Endothelial cell (in vitro differentiated cells): ENCODE measurements around the gene ATG14. TPM values are rescaled to one million over a fixed set of nuclear protein-coding genes. Genes with fewer than 3 reads are reported as not detected.
"Not testable (repeated sequence)": the region's sequence is repeated elsewhere in the genome, so short reads cannot be mapped to it uniquely, and the experiment has no call there.

Experiments
- DNase-seq: peaks from one replicate; pipeline ENCODE4 v3.0.0; 2021; ENCODE audit warnings: low spot score
- H3K27ac Mint-ChIP-seq: one replicate; pipeline ENCODE4 v1.8.0; 2021; ENCODE audit warnings: mixed read lengths, inconsistent platforms; ENCODE audit not compliant: unreplicated experiment
- H3K27me3 Mint-ChIP-seq: one replicate; pipeline ENCODE4 v1.8.0; 2021; ENCODE audit warnings: mild to moderate bottlenecking, moderate library complexity, mixed read lengths, inconsistent platforms; ENCODE audit not compliant: unreplicated experiment
- H3K36me3 Mint-ChIP-seq: one replicate; pipeline ENCODE4 v1.8.0; 2021; ENCODE audit warnings: mild to moderate bottlenecking, low read depth, mixed read lengths, inconsistent platforms; ENCODE audit not compliant: unreplicated experiment
- H3K4me1 Mint-ChIP-seq: one replicate; pipeline ENCODE4 v1.8.0; 2021; ENCODE audit warnings: mild to moderate bottlenecking, mixed read lengths, inconsistent platforms; ENCODE audit not compliant: unreplicated experiment
- H3K4me3 Mint-ChIP-seq: one replicate; pipeline ENCODE4 v1.8.0; 2021; ENCODE audit warnings: mild to moderate bottlenecking, mixed read lengths, inconsistent platforms; ENCODE audit not compliant: unreplicated experiment
- H3K9me3 Mint-ChIP-seq: one replicate; pipeline ENCODE4 v1.8.0; 2021; ENCODE audit warnings: mixed read lengths, inconsistent platforms; ENCODE audit not compliant: unreplicated experiment
- total RNA-seq: library from RNA; stranded (reverse); fragmentation: NEBNext Ultra II Directional; extraction: Animal tissue kit (Norgen Biotek cat#: 25700); gene quantifications from one replicate; pipeline ENCODE4 v1.2.1, GENCODE V29; 2021; ENCODE audit not compliant: unreplicated experiment
- TF ChIP-seq, protein P1 (sequence below): fragments of 200-600 bp; sonication (generic); IDR thresholded peaks from one replicate; pipeline ENCODE4 v1.5.0; 2021; ENCODE audit warnings: antibody characterized with exemption; ENCODE audit not compliant: unreplicated experiment

Gene ATG14
- total RNA-seq, 1 donor from 2014 or later, result 14.0 TPM

DNA sequence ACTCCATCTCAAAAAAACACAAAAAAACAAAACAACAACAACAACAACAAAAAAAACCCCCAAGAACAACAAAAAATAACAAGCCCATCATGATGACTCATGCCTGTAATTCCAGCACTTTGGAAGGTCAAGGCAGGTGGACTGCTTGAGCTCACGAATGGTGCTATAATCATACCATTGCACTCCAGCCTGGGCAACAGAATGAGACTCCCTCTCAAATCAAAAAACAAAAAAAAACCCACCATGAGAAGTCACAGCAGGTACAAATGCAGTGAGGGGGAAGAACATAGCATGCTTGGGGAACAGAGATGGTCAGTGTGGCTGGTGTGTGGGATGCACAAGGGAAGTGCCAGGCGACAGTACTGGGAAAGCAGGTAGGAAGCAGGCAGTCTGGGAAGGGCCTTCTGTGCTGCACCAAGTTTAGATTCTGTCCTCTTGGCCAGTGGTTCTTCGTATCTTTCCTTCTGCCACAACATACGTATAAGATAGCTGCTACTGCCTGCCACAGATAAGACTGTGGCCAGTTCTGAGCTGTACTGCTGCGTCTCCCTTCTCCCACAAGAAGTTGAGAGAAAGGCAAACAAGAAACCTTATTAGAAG, 28.0 kb downstream of the ATG14 start:
- Mint-ChIP-seq H3K36me3 (peaks cover 28% of the 10 kb centered on the region), H3K4me1 (no peaks in the 10 kb centered on the region), H3K27ac (no peak overlapping the region), H3K27me3 (no peaks in the 10 kb centered on the region), H3K9me3 (no peaks in the 10 kb centered on the region), H3K4me3 (no peak overlapping the region)
- TF ChIP-seq, protein P1, sequence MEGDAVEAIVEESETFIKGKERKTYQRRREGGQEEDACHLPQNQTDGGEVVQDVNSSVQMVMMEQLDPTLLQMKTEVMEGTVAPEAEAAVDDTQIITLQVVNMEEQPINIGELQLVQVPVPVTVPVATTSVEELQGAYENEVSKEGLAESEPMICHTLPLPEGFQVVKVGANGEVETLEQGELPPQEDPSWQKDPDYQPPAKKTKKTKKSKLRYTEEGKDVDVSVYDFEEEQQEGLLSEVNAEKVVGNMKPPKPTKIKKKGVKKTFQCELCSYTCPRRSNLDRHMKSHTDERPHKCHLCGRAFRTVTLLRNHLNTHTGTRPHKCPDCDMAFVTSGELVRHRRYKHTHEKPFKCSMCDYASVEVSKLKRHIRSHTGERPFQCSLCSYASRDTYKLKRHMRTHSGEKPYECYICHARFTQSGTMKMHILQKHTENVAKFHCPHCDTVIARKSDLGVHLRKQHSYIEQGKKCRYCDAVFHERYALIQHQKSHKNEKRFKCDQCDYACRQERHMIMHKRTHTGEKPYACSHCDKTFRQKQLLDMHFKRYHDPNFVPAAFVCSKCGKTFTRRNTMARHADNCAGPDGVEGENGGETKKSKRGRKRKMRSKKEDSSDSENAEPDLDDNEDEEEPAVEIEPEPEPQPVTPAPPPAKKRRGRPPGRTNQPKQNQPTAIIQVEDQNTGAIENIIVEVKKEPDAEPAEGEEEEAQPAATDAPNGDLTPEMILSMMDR, result no peak
- DNase-seq, result no peak

DNA sequence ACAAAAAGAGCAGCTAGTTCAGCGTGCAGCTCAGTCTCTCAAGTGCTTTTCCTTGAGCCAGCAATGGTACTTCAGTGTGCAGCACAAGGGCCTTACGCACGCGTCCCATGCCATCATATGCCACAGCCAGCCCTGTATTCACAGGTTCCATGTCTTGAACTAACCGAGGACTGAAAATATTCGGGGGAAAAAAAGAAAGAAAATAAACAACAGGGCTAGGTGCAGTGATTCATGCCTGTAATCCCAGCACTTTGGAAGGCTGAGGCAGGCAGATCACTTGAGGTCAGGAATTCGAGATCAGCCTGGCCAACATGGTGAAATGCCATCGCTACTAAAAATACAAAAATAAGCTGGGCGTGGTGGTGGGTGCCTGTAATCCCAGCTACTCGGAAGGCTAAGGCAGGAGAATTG, 28.6 kb downstream of the ATG14 start:
- DNase-seq, H3K4me3 Mint-ChIP-seq, H3K27me3 Mint-ChIP-seq, H3K9me3 Mint-ChIP-seq, H3K4me1 Mint-ChIP-seq: not testable (repeated sequence)
- Mint-ChIP-seq H3K36me3 (peaks cover 26% of the 10 kb centered on the region), H3K27ac (peak overlapping the region; percentile 58)

DNA sequence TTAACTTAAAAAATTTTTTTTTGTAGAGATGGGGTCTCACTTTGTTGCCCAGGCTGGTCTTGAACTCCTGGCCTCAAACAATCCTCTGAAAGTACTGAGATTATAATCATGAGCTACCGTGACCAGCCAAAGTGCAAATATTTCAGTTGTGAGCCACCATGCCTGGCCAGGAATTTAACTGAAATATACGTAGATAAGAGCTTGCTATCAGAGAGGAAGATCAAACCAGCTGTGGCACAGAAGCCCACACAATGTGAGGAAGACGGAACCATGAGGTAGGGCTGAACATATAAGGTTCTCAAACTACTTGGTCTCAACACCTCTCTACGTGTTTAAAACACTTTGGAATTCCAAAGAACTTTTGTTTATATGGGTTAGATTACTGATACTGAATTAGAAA, 29.1 kb downstream of the ATG14 start:
- Mint-ChIP-seq H3K36me3 (peaks cover 26% of the 10 kb centered on the region), H3K27me3 (no peaks in the 10 kb centered on the region), H3K9me3 (no peaks in the 10 kb centered on the region), H3K27ac (no peak overlapping the region), H3K4me3 (no peak overlapping the region), H3K4me1 (no peaks in the 10 kb centered on the region)
- TF ChIP-seq, protein P1, result no peak
- DNase-seq, result no peak

DNA sequence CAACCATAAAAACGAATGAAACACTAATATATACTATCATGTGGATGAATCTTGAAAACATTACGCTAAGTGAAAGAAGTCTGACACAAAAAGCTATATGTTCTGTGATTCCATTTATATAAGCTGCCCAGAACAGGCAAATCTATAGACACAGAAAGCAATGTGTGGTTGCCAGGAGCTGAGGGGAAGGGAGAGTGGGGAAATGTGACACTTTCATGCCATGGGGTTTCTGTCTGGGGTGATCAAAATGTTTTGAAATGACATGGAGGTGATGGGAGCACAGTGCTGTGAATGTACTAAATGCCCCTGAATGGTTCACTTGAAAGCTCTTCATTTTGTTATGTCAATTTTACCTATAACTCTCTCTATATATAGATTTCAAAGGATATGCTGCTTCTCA, 30.1 kb downstream of the ATG14 start:
- Mint-ChIP-seq H3K36me3 (peaks cover 29% of the 10 kb centered on the region), H3K27me3 (no peaks in the 10 kb centered on the region)
- TF ChIP-seq, protein P1, result no peak

DNA sequence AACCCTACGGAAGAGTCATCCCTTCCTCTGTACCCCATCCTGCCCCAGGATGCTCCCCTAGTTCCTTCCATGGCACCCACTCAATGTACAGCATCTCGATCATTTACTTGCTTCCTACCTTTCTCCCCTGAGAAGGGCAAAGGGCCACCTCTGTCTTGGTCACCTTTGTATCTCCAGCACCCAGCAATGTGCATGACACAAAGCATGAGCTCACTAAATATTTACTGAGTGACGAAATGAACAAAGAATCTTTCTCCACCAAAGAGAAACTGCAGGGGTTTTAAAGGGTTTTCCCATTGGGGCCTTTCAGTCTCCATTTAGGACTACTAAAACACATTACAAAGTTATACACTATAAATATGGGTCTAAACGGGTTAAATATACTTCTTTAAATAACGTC, 30.6 kb downstream of the ATG14 start:
- DNase-seq, result no peak
- TF ChIP-seq, protein P1, result no peak
- Mint-ChIP-seq H3K27ac (no peak overlapping the region), H3K36me3 (peaks cover 31% of the 10 kb centered on the region), H3K4me3 (no peak overlapping the region), H3K9me3 (no peaks in the 10 kb centered on the region), H3K27me3 (no peaks in the 10 kb centered on the region), H3K4me1 (no peaks in the 10 kb centered on the region)

More for the DNA sequence above, 30.1 kb downstream of the ATG14 start:
- H3K27ac Mint-ChIP-seq, result peak overlapping the region; percentile 3
- no peaks in the 10 kb centered on the region for H3K4me1 Mint-ChIP-seq
- no peak overlapping the region for H3K4me3 Mint-ChIP-seq
- DNase-seq, result no peak
- no peaks in the 10 kb centered on the region for H3K9me3 Mint-ChIP-seq
